Myocyte (in vitro differentiated cells): ENCODE results near the gene TUBGCP4. TPM values are rescaled to one million over a fixed set of nuclear protein-coding genes. Genes with fewer than 3 reads are reported as not detected.

Experiments used
- total RNA-seq: library from RNA; depleted of rRNA; stranded (reverse); fragments of >200 nt; gene quantifications from 2 replicates; pipeline ENCODE4 v1.2.3, GENCODE V29; 2014

The TUBGCP4 gene
- total RNA-seq, 1 donor from 2014 or later, result 11.7 TPM

Other genes starting within 250 kb of the TUBGCP4 start
- 9.8 and 13.1 TPM in 2 replicates for gene TMEM62, start 237.5 kb upstream of the TUBGCP4 start, total RNA-seq
- 97.6 and 109 TPM in 2 replicates for gene CCNDBP1, start 185.7 kb upstream of the TUBGCP4 start, total RNA-seq
- not detected in 2 replicates for gene EPB42, start 150.1 kb upstream of the TUBGCP4 start, total RNA-seq
- 0.21 TPM in 1 of 2 replicates, not detected in the other for gene TGM5, start 104.2 kb upstream of the TUBGCP4 start, total RNA-seq
- not detected in 2 replicates for gene TGM7, start 68.8 kb upstream of the TUBGCP4 start, total RNA-seq
- gene LCMT2, start 40.5 kb upstream of the TUBGCP4 start, total RNA-seq, result 4.5 and 7.1 TPM in 2 replicates
- gene ZSCAN29, start 58 bp upstream of the TUBGCP4 start, total RNA-seq, result 22.7 and 26.2 TPM in 2 replicates
- gene TP53BP1, start 122.1 kb downstream of the TUBGCP4 start, total RNA-seq, result 74.8 and 86.4 TPM in 2 replicates
- gene MAP1A, start 146.5 kb downstream of the TUBGCP4 start, total RNA-seq, result 332 and 364 TPM in 2 replicates
- gene PPIP5K1, start 219.1 kb downstream of the TUBGCP4 start, total RNA-seq, result 9.9 and 10.5 TPM in 2 replicates
- not detected in 2 replicates for gene CKMT1B, start 222.9 kb downstream of the TUBGCP4 start, total RNA-seq
- gene STRC, start 247.7 kb downstream of the TUBGCP4 start, total RNA-seq, result 0.08 TPM in 1 of 2 replicates, not detected in the other